K562 (cell line): ENCODE data around the gene RAP1GDS1. TPM values are rescaled to one million over a fixed set of nuclear protein-coding genes. Genes with fewer than 3 reads are reported as not detected.

ENCODE experiments used
- ATAC-seq: fragments of 200-7000 bp; cut with Tn5 transposase; 3 replicates; pipeline ENCODE4 v1.9.1; 2020; ENCODE audit warnings: moderate library complexity
- BruUV-seq: library from RNA; stranded (reverse); fragments of 400-500 nt; replicated peaks from 2 replicates; lab custom pipeline; 2021; lab: Mats Ljungman, UMichigan
- CTCF ChIA-PET: fragments of 300-600 bp; formaldehyde crosslinking; extraction: SDS; loops from one replicate; lab custom pipeline; 2021; ENCODE audit warnings: low intra/inter-chr PET ratio; lab: Yijun Ruan, JAX
- POLR2A ChIA-PET: fragments of 300-600, 350-650 bp; sonication (Branson Sonifier 250); formaldehyde crosslinking; extraction: SDS; loops from one replicate; lab custom pipeline; 2021; ENCODE audit warnings: antibody characterized with exemption, inconsistent platforms; lab: Yijun Ruan, JAX
- DNase-seq, 4 experiments: peaks; one replicate each; pipeline versions ENCODE4 v3.0.0 to v3.0.0-alpha.2; 2011 to 2018; ENCODE audit warnings: low spot score in 3 of 4, mixed read lengths in 3 of 4; ENCODE audit errors: extremely low read depth in 1 of 4
- FAIRE-seq: peaks from 2 replicates; lab custom pipeline; 2011; peaks lifted over from hg19 to GRCh38; lab: Jason Lieb, UNC
- H2AFZ ChIP-seq: 2 replicates; pipeline ENCODE4 v1.6.0; 2011; ENCODE audit warnings: low read depth, low read length, control low read depth, inconsistent platforms
- H3K27ac ChIP-seq: fragments of 200-600 bp; 3 replicates; pipeline ENCODE4 v1.8.0; 2011; ENCODE audit warnings: low read depth, mild to moderate bottlenecking, control low read depth, inconsistent platforms, low read length, moderate library complexity, mixed read lengths; ENCODE audit errors: extremely low read depth
- H3K27me3 ChIP-seq, 2 experiments: fragments of 300-600 bp in 1 of 2; 2 replicates in 1 of 2; 3 replicates in 1 of 2; pipeline versions ENCODE4 v1.6.0 to v1.8.0; 2011; ENCODE audit warnings: inconsistent platforms in 2 of 2, low read length in 2 of 2, mild to moderate bottlenecking in 1 of 2, mixed read lengths in 1 of 2, moderate library complexity in 1 of 2; ENCODE audit not compliant: control insufficient read depth in 2 of 2, insufficient read depth in 2 of 2
- H3K36me3 ChIP-seq: fragments of 300-600 bp; 3 replicates; pipeline ENCODE4 v1.8.0; 2011; ENCODE audit warnings: mild to moderate bottlenecking, low read length, inconsistent platforms; ENCODE audit not compliant: control insufficient read depth, insufficient read depth
- H3K4me1 ChIP-seq, 2 experiments: fragments of 200-600 bp in 1 of 2; replicated peaks in 1 of 2; 2 replicates in 1 of 2; 3 replicates in 1 of 2; pipeline versions ENCODE4 v1.5.1 to v1.8.0; 2011; ENCODE audit warnings: inconsistent platforms in 2 of 2, low read length in 2 of 2, mild to moderate bottlenecking in 1 of 2, mixed read lengths in 1 of 2, moderate library complexity in 1 of 2; ENCODE audit not compliant: control insufficient read depth in 2 of 2, insufficient read depth in 2 of 2
- H3K4me2 ChIP-seq: 2 replicates; pipeline ENCODE4 v1.6.1; 2011; ENCODE audit warnings: low read length, control low read depth, inconsistent platforms, mixed read lengths; ENCODE audit not compliant: insufficient read depth
- H3K4me3 ChIP-seq: fragments of 200-600 bp; sonication (generic), shearing (Covaris generic); 2 replicates; pipeline ENCODE4 v1.5.1; 2016; ENCODE audit warnings: control low read depth, inconsistent platforms
- H3K79me2 ChIP-seq: fragments of 200-600 bp; 3 replicates; pipeline ENCODE4 v1.8.0; 2011; ENCODE audit warnings: low read length, inconsistent platforms; ENCODE audit not compliant: control insufficient read depth, insufficient read depth
- H3K9ac ChIP-seq, 2 experiments: 2 replicates each; pipeline versions ENCODE4 v1.6.0 to v1.6.1; 2011; ENCODE audit warnings: low read depth in 2 of 2, low read length in 2 of 2, control low read depth in 1 of 2, inconsistent platforms in 1 of 2, mild to moderate bottlenecking in 1 of 2, mixed read lengths in 1 of 2; ENCODE audit not compliant: insufficient read depth in 1 of 2
- H3K9me1 ChIP-seq: one replicate; pipeline ENCODE4 v1.6.0; 2011; ENCODE audit warnings: inconsistent platforms, mild to moderate bottlenecking, low read length, moderate library complexity; ENCODE audit not compliant: control insufficient read depth, insufficient read depth
- H3K9me3 ChIP-seq: replicated peaks from 2 replicates; pipeline ENCODE4 v1.5.1; 2011; ENCODE audit warnings: low read depth, low read length, inconsistent platforms; ENCODE audit not compliant: control insufficient read depth, insufficient read depth
- H4K20me1 ChIP-seq: replicated peaks from 2 replicates; pipeline ENCODE4 v1.6.1; 2011; ENCODE audit warnings: low read length, inconsistent platforms, mixed read lengths; ENCODE audit not compliant: control insufficient read depth, insufficient read depth
- CBX1 ChIP-seq: sonication (generic); IDR thresholded peaks from 2 replicates; pipeline ENCODE4 v1.6.1; 2016; ENCODE audit warnings: antibody characterized with exemption, low read depth, mild to moderate bottlenecking
- ESRRA ChIP-seq: fragments of 450-650 bp; IDR thresholded peaks from 2 replicates; pipeline ENCODE4 v1.6.1; 2014; ENCODE audit warnings: low read depth, mild to moderate bottlenecking, moderate library complexity, borderline replicate concordance
- KLF16 ChIP-seq: IDR thresholded peaks from 2 replicates; pipeline ENCODE4 v1.6.1; 2016; ENCODE audit warnings: antibody characterized with exemption
- MEIS2 ChIP-seq: fragments of 450-650 bp; IDR thresholded peaks from 2 replicates; pipeline ENCODE4 v1.6.1; 2014; ENCODE audit warnings: mild to moderate bottlenecking; ENCODE audit not compliant: partially characterized antibody
- NR1H2 ChIP-seq: sonication (generic); formaldehyde crosslinking; IDR thresholded peaks from 2 replicates; pipeline ENCODE4 v1.4.0; 2020; ENCODE audit warnings: mild to moderate bottlenecking, missing genetic modification reagents
- POLR3G ChIP-seq: IDR thresholded peaks from 2 replicates; pipeline ENCODE4 v1.6.1; 2011; ENCODE audit not compliant: insufficient read length, insufficient replicate concordance; ENCODE audit errors: extremely low read depth
- TBP ChIP-seq: optimal IDR thresholded peaks from 2 replicates; pipeline ENCODE3; 2011; ENCODE audit warnings: low read depth, low read length, improper control_type of control experiment
- ZNF696 ChIP-seq: fragments of 250-450 bp; sonication (Bioruptor Pico); conservative IDR thresholded peaks from 2 replicates; pipeline ENCODE4 v1.4.0; 2020; ENCODE audit warnings: mild to moderate bottlenecking, moderate library complexity
- WGBS: fragments of 100-300 bp; shearing (Covaris generic); methylation state at CpG from one replicate; pipeline ENCODE4 v1.1.6; 2016; ENCODE audit warnings: low coverage, mixed read lengths; ENCODE audit not compliant: insufficient coverage; ENCODE audit errors: missing lambda C conversion rate; 5-methylcytosine and 5-hydroxymethylcytosine counted together
- in situ Hi-C: fragments of 300-500 bp; cut with MboI; formaldehyde crosslinking; loops from 4 replicates; pipeline ENCODE4 v1.15.0; 2018; ENCODE audit warnings: inconsistent platforms, mixed read lengths
- intact Hi-C: fragments of 100-400 bp; cut with micrococcal nuclease; formaldehyde crosslinking; loops from 2 replicates; pipeline ENCODE4 v1.14.2; 2022
- polyA plus RNA-seq, 8 experiments: library from polyadenylated mRNA; depleted of rRNA in 4 of 8; stranded (reverse) in 5 of 8; unstranded in 3 of 8; fragments of >200 nt; fragmentation: Nextera tagmentation in 2 of 8; fragmentation: Illumina TruSeq in 1 of 8; extraction: Ambion mirVana in 2 of 8; extraction: Trizol in 1 of 8; gene quantifications; 2 replicates each; pipeline versions ENCODE4 v1.2.1 to v1.2.3, GENCODE V29; 2011 to 2014; ENCODE audit warnings: inconsistent platforms in 1 of 8, missing spikeins in 1 of 8
- total RNA-seq, 7 experiments: library from RNA; depleted of rRNA in 6 of 7; stranded (reverse); fragments of >200 nt in 6 of 7; fragmentation: Illumina TruSeq in 2 of 7; extraction: Trizol in 2 of 7; gene quantifications; 2 replicates each; pipeline versions ENCODE4 v1.2.1 to v1.2.3, GENCODE V29; 2011 to 2021; ENCODE audit warnings: low replicate concordance in 1 of 7

Gene RAP1GDS1
- total and polyA plus RNA-seq, 9 of the 15 experiments (the other 6 are each of a cell fraction or from before 2014, with no cell fraction given), result 27.2 to 55.6 (median 31.5) TPM

- DNase-seq (no peak), ATAC-seq (no peak), FAIRE-seq (peak; percentile 37)
- H3K36me3 ChIP-seq, result peaks cover 8% of the 10 kb centered on the region; the same call in 1 of the 3 replicates
- no peaks in the 10 kb centered on the region for H3K27me3 ChIP-seq
- H3K9me3 ChIP-seq, result no peaks in the 10 kb centered on the region
- no peak overlapping the region for H3K4me2 ChIP-seq
- no peak overlapping the region for H3K9ac ChIP-seq
- H4K20me1 ChIP-seq, result no peaks in the 10 kb centered on the region
- no peaks in the 10 kb centered on the region for H3K9me1 ChIP-seq
- no peak overlapping the region for H2AFZ ChIP-seq
- WGBS, result 58% methylated on average over 4 of the region's 4 CpGs
- intact Hi-C loops, result no loop called here
- TF ChIP-seq ESRRA (no peak), MEIS2 (no peak), KLF16 (no peak), NR1H2 (CRISPR knock-in tag) (no peak), CBX1 (no peak), TBP (no peak), POLR3G (no peak), ZNF696 (CRISPR knock-in tag) (no peak)
- no peak overlapping the region for H3K27ac ChIP-seq
- ChIA-PET POLR2A (no interaction called here), CTCF (no interaction called here)
- in situ Hi-C loops, result no loop called here
- no peaks in the 10 kb centered on the region for H3K4me1 ChIP-seq
- no peak overlapping the region for H3K4me3 ChIP-seq
- H3K79me2 ChIP-seq, result no peaks in the 10 kb centered on the region
- no TSS peak for BruUV-seq
These were observed 169.7 kb downstream of the RAP1GDS1 start for GRCh38 chr4:98430708-98431403.
